H9 (cell line): ENCODE results near the gene RAB5IF. TPM values are rescaled to one million over a fixed set of nuclear protein-coding genes. Genes with fewer than 3 reads are reported as not detected.

Experiments
- DNase-seq: peaks from one replicate; pipeline ENCODE4 v3.0.0-alpha.2; 2017
- H2AFZ ChIP-seq: one replicate; pipeline ENCODE4 v1.6.1; 2013; ENCODE audit warnings: mild to moderate bottlenecking, low read length, control low read depth, moderate library complexity
- H2AK5ac ChIP-seq: 2 replicates; pipeline ENCODE4 v1.6.1; 2013; ENCODE audit warnings: low read length, control low read depth, mixed read lengths; ENCODE audit not compliant: insufficient read length
- H2BK120ac ChIP-seq: one replicate; pipeline ENCODE4 v1.6.1; 2013; ENCODE audit warnings: low read depth, mild to moderate bottlenecking, low read length, control low read depth, inconsistent platforms; ENCODE audit not compliant: poor library complexity, severe bottlenecking
- H2BK12ac ChIP-seq: 2 replicates; pipeline ENCODE4 v1.6.1; 2013; ENCODE audit warnings: low read length, control low read depth, mixed read lengths, low read depth; ENCODE audit not compliant: insufficient read length
- H2BK15ac ChIP-seq: 2 replicates; pipeline ENCODE4 v1.6.1; 2013; ENCODE audit warnings: low read depth, low read length, control low read depth
- H2BK20ac ChIP-seq: one replicate; pipeline ENCODE4 v1.6.1; 2013; ENCODE audit warnings: low read depth, mild to moderate bottlenecking, low read length, control low read depth, inconsistent platforms; ENCODE audit not compliant: poor library complexity, severe bottlenecking
- H2BK5ac ChIP-seq: 2 replicates; pipeline ENCODE4 v1.6.1; 2013; ENCODE audit warnings: low read length, control low read depth, mixed read lengths; ENCODE audit not compliant: insufficient read length
- H3K14ac ChIP-seq: 2 replicates; pipeline ENCODE4 v1.6.1; 2013; ENCODE audit warnings: low read length, control low read depth; ENCODE audit not compliant: insufficient read depth
- H3K18ac ChIP-seq: 2 replicates; pipeline ENCODE4 v1.6.1; 2013; ENCODE audit warnings: low read depth, mild to moderate bottlenecking, mixed read lengths, low read length, control low read depth; ENCODE audit not compliant: insufficient read length
- H3K23ac ChIP-seq: 2 replicates; pipeline ENCODE4 v1.6.1; 2013; ENCODE audit warnings: low read length, control low read depth, mixed read lengths, low read depth; ENCODE audit not compliant: insufficient read length
- H3K23me2 ChIP-seq: 2 replicates; pipeline ENCODE4 v1.6.1; 2013; ENCODE audit warnings: low read depth, mild to moderate bottlenecking, mixed read lengths, low read length, control low read depth; ENCODE audit not compliant: insufficient read length, poor library complexity, severe bottlenecking
- H3K27ac ChIP-seq: 2 replicates; pipeline ENCODE4 v1.5.1; 2013; ENCODE audit warnings: low read length, control low read depth, mixed read lengths, low read depth; ENCODE audit not compliant: insufficient read length
- H3K27me3 ChIP-seq: 2 replicates; pipeline ENCODE4 v1.6.1; 2013; ENCODE audit warnings: low read length, control low read depth, inconsistent platforms; ENCODE audit not compliant: insufficient read depth
- H3K4ac ChIP-seq: 2 replicates; pipeline ENCODE4 v1.6.1; 2013; ENCODE audit warnings: low read depth, mild to moderate bottlenecking, control low read depth, inconsistent platforms, low read length, moderate library complexity
- H3K4me1 ChIP-seq: 2 replicates; pipeline ENCODE4 v1.6.1; 2013; ENCODE audit warnings: low read length, control low read depth, inconsistent platforms; ENCODE audit not compliant: insufficient read depth
- H3K4me2 ChIP-seq: 2 replicates; pipeline ENCODE4 v1.6.1; 2013; ENCODE audit warnings: low read length, control low read depth, mixed read lengths; ENCODE audit not compliant: insufficient read length, insufficient read depth
- H3K56ac ChIP-seq: 2 replicates; pipeline ENCODE4 v1.6.1; 2013; ENCODE audit warnings: low read depth, mild to moderate bottlenecking, mixed read lengths, low read length, control low read depth; ENCODE audit not compliant: insufficient read length
- H3K79me1 ChIP-seq: 2 replicates; pipeline ENCODE4 v1.6.1; 2013; ENCODE audit warnings: low read depth, mild to moderate bottlenecking, moderate library complexity, low read length, control low read depth, inconsistent platforms; ENCODE audit not compliant: insufficient read depth, poor library complexity, severe bottlenecking
- H3K79me2 ChIP-seq: 2 replicates; pipeline ENCODE4 v1.6.1; 2013; ENCODE audit warnings: low read length, control low read depth, inconsistent platforms; ENCODE audit not compliant: insufficient read depth
- H3K9ac ChIP-seq: 2 replicates; pipeline ENCODE4 v1.6.1; 2013; ENCODE audit warnings: low read length, control low read depth, mixed read lengths; ENCODE audit not compliant: insufficient read length; ENCODE audit errors: extremely low read depth
- H3K9me3 ChIP-seq: one replicate; pipeline ENCODE4 v1.6.1; 2013; ENCODE audit warnings: low read depth, low read length, inconsistent platforms; ENCODE audit not compliant: control insufficient read depth
- H3T11ph ChIP-seq: one replicate; pipeline ENCODE4 v1.6.1; 2013; ENCODE audit warnings: mild to moderate bottlenecking, low read length, control low read depth, inconsistent platforms
- H4K20me1 ChIP-seq: one replicate; pipeline ENCODE4 v1.6.1; 2013; ENCODE audit not compliant: control insufficient read depth, insufficient read length, insufficient read depth
- H4K5ac ChIP-seq: 2 replicates; pipeline ENCODE4 v1.6.1; 2013; ENCODE audit warnings: low read depth, mild to moderate bottlenecking, mixed read lengths, low read length, control low read depth; ENCODE audit not compliant: insufficient read length
- H4K8ac ChIP-seq: replicated peaks from 2 replicates; pipeline ENCODE4 v1.6.1; 2013; ENCODE audit warnings: low read length, control low read depth, mixed read lengths, low read depth; ENCODE audit not compliant: insufficient read length
- H4K91ac ChIP-seq: 2 replicates; pipeline ENCODE4 v1.6.1; 2013; ENCODE audit warnings: low read depth, mild to moderate bottlenecking, moderate library complexity, mixed read lengths, low read length, control low read depth; ENCODE audit not compliant: insufficient read length
- H3K27ac Mint-ChIP-seq, 3 experiments: 2 replicates in 2 of 3; 3 replicates in 1 of 3; pipeline ENCODE4 v1.8.0; 2020 to 2021; ENCODE audit warnings: mixed read lengths in 3 of 3, mild to moderate bottlenecking in 1 of 3, moderate library complexity in 1 of 3
- H3K27me3 Mint-ChIP-seq: 2 replicates; pipeline ENCODE4 v1.8.0; 2021; ENCODE audit warnings: low read depth, mild to moderate bottlenecking, moderate library complexity, mixed read lengths
- H3K36me3 Mint-ChIP-seq, 3 experiments: 2 replicates in 2 of 3; 3 replicates in 1 of 3; pipeline ENCODE4 v1.8.0; 2020 to 2021; ENCODE audit warnings: low read depth in 3 of 3, mixed read lengths in 3 of 3; ENCODE audit not compliant: insufficient read depth in 1 of 3
- H3K4me1 Mint-ChIP-seq, 2 experiments: 2 replicates each; pipeline ENCODE4 v1.8.0; 2020; ENCODE audit warnings: mixed read lengths in 2 of 2
- H3K4me3 Mint-ChIP-seq, 2 experiments: 2 replicates in 1 of 2; 3 replicates in 1 of 2; pipeline ENCODE4 v1.8.0; 2020 to 2021; ENCODE audit warnings: mild to moderate bottlenecking in 2 of 2, mixed read lengths in 2 of 2, moderate library complexity in 1 of 2
- H3K9me3 Mint-ChIP-seq, 2 experiments: 2 replicates in 1 of 2; 3 replicates in 1 of 2; pipeline ENCODE4 v1.8.0; 2020; ENCODE audit warnings: mild to moderate bottlenecking in 2 of 2, mixed read lengths in 2 of 2, moderate library complexity in 1 of 2
- CTCF ChIP-seq: fragments of 200-600 bp; sonication (generic); conservative IDR thresholded peaks from 3 replicates; pipeline ENCODE4 v1.8.0; 2021; ENCODE audit warnings: antibody characterized with exemption, mild to moderate bottlenecking
- WGBS: extraction: QIAGEN DNeasy Blood & Tissue Kit; methylation state at CpG from one replicate; pipeline ENCODE4 v1.1.7; 2013; ENCODE audit warnings: missing lambda C conversion rate, low lambda C conversion rate, mixed read lengths; ENCODE audit not compliant: insufficient read length; ENCODE audit errors: extremely low coverage; 5-methylcytosine and 5-hydroxymethylcytosine counted together
- total RNA-seq: library from RNA; stranded (reverse); gene quantifications from 2 replicates; pipeline ENCODE4 v1.2.1, GENCODE V29; 2021

The RAB5IF gene
- total RNA-seq, 1 experiment from 2014 or later: 96.5 TPM

DNA sequence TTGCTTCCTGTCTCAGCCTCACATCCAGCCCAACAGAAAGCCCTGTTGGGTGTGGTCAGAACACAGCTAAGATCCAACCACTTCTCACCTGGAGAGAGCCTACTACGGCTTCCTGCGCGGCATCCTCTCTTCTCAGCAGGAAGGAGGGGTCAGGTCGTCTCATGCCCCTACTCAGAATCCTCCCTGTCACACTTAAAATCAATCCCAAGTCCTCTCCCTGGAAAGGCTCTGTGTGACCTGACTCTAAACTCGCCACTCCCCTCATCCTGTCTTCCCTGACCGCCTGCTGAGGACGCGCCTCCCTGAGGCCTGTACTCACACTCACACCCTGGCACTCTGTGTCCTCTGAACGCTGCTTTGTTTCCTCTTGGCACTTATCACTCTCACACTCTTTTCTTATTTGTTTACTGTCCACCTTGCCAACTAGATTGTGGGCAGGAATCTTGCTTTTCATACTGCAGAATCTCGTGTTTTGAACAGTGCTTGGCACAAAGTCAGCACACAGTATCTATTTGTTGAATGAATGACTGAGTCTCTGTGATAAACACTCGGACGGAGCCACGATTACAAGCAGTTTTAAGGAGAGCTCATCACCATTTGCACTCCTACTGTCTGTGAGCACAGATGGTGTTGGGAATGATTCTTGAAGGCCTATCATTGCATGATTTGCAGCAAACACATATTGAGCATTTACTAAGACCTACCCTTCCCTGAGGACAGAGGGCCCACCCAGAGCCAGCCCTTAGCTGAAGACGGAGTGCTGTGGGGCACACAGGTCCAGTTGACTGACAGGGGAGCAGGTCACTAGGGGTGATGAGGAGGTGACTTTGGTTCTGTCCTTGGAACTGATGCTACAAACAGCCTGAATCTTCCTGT, 18.7 kb downstream of the RAB5IF start:
- H3K4me2 ChIP-seq: no peak overlapping the region
- no peaks in the 10 kb centered on the region for H3K23me2 ChIP-seq
- H2BK5ac ChIP-seq: no peak overlapping the region
- no peaks in the 10 kb centered on the region for H3K79me1 ChIP-seq
- Mint-ChIP-seq H3K27me3 (no peaks in the 10 kb centered on the region), H3K9me3 (no peaks in the 10 kb centered on the region), H3K4me1 (peaks cover 7 to 10% of the 10 kb centered on the region in 2 experiments), H3K36me3 (no peaks in the 10 kb centered on the region), H3K27ac (peak overlapping the region in 1 of 3 experiments; percentile 12; a peak in 3 of 7 replicates), H3K4me3 (no peak overlapping the region)
- H2AK5ac ChIP-seq: no peak overlapping the region
- no peak overlapping the region for H4K8ac ChIP-seq
- H2AFZ ChIP-seq: no peak overlapping the region
- H3K9me3 ChIP-seq: no peaks in the 10 kb centered on the region
- no peak overlapping the region for H2BK12ac ChIP-seq
- no CpG with 5 or more reads among the region's 14 CpGs for WGBS
- no peak overlapping the region for H3K18ac ChIP-seq
- H2BK15ac ChIP-seq: no peak overlapping the region
- H3K4ac ChIP-seq: no peak overlapping the region
- no peaks in the 10 kb centered on the region; the same call in 1 of the 2 replicates for H3K4me1 ChIP-seq
- H3K23ac ChIP-seq: no peak overlapping the region
- peak; percentile 63 for DNase-seq
- no peaks in the 10 kb centered on the region for H3K27me3 ChIP-seq
- H3K27ac ChIP-seq: no peak overlapping the region
- no peak overlapping the region for H3T11ph ChIP-seq
- H4K20me1 ChIP-seq: no peaks in the 10 kb centered on the region
- H4K5ac ChIP-seq: no peak overlapping the region
- no peak overlapping the region for H3K56ac ChIP-seq
- no peaks in the 10 kb centered on the region for H3K79me2 ChIP-seq
- H3K9ac ChIP-seq: no peak overlapping the region
- H3K14ac ChIP-seq: no peak overlapping the region
- H2BK120ac ChIP-seq: no peak overlapping the region
- no peak overlapping the region for H4K91ac ChIP-seq
- TF ChIP-seq CTCF: no peak; the same call in 2 of the 3 replicates
- no peak overlapping the region for H2BK20ac ChIP-seq
